Activated CD4-positive, alpha-beta T cell treated with anti-CD3 and anti-CD28 coated beads for 1 hour (primary cell): ENCODE data around the gene LEMD3.

Experiments
- DNase-seq: peaks from one replicate; pipeline ENCODE4 v3.0.0-alpha.2; 2020

The LEMD3 gene

GRCh38 chr12:65169320-65170208 lies at the start of gene LEMD3:
Gene LEMD3, plus strand, starts transcription at chr12:65169583. Its CDS starts 14 bp downstream, at chr12:65169597.
- DNase-seq: peak; percentile 92

- no peak for DNase-seq
Observed at GRCh38 chr12:65121049-65121955, 48.1 kb upstream of the LEMD3 start, which contains the start of gene WIF1. Gene WIF1, minus strand, starts transcription at chr12:65121305. Its CDS starts 114 bp downstream, at chr12:65121191.

GRCh38 chr12:65121956-65122469 lies 47.4 kb upstream of the LEMD3 start:
- DNase-seq: no peak

GRCh38 chr12:65122703-65123102 lies 46.7 kb upstream of the LEMD3 start:
- DNase-seq: no peak

- no peak for DNase-seq
Observed at GRCh38 chr12:65123435-65124063, 45.8 kb upstream of the LEMD3 start.

- no peak for DNase-seq
Observed at GRCh38 chr12:65125247-65125646, 44.1 kb upstream of the LEMD3 start.

- DNase-seq: no peak
Observed at GRCh38 chr12:65125975-65126374, 43.4 kb upstream of the LEMD3 start.

GRCh38 chr12:65126482-65126881 lies 42.9 kb upstream of the LEMD3 start:
- no peak for DNase-seq

GRCh38 chr12:65133879-65134278 lies 35.5 kb upstream of the LEMD3 start:
- DNase-seq: no peak

- DNase-seq: no peak
Observed at GRCh38 chr12:65139389-65139788, 30.0 kb upstream of the LEMD3 start.

- no peak for DNase-seq
Observed at GRCh38 chr12:65140738-65141137, 28.6 kb upstream of the LEMD3 start.

- no peak for DNase-seq
Observed at GRCh38 chr12:65147312-65147905, 22.0 kb upstream of the LEMD3 start.

- no peak for DNase-seq
Observed at GRCh38 chr12:65152012-65152411, 17.4 kb upstream of the LEMD3 start.

GRCh38 chr12:65152596-65152995 lies 16.8 kb upstream of the LEMD3 start:
- DNase-seq: no peak

GRCh38 chr12:65155784-65156183 lies 13.6 kb upstream of the LEMD3 start:
- DNase-seq: no peak

GRCh38 chr12:65156366-65156841 lies 13.0 kb upstream of the LEMD3 start:
- no peak for DNase-seq

- DNase-seq: no peak
Observed at GRCh38 chr12:65157091-65157490, 12.3 kb upstream of the LEMD3 start.

- DNase-seq: no peak
Observed at GRCh38 chr12:65162609-65163008, 6.8 kb upstream of the LEMD3 start.

GRCh38 chr12:65164244-65164643 lies 5.1 kb upstream of the LEMD3 start:
- DNase-seq: no peak

GRCh38 chr12:65164774-65165173 lies 4.6 kb upstream of the LEMD3 start:
- no peak for DNase-seq

GRCh38 chr12:65168681-65169319 lies 583 bp upstream of the LEMD3 start:
- no peak for DNase-seq
